ENCODE results near the gene GIMAP5.
"Not testable (repeated sequence)": the region's sequence is repeated elsewhere in the genome, so short reads cannot be mapped to it uniquely, and the experiment has no call there.

GIMAP5 gene

DNA sequence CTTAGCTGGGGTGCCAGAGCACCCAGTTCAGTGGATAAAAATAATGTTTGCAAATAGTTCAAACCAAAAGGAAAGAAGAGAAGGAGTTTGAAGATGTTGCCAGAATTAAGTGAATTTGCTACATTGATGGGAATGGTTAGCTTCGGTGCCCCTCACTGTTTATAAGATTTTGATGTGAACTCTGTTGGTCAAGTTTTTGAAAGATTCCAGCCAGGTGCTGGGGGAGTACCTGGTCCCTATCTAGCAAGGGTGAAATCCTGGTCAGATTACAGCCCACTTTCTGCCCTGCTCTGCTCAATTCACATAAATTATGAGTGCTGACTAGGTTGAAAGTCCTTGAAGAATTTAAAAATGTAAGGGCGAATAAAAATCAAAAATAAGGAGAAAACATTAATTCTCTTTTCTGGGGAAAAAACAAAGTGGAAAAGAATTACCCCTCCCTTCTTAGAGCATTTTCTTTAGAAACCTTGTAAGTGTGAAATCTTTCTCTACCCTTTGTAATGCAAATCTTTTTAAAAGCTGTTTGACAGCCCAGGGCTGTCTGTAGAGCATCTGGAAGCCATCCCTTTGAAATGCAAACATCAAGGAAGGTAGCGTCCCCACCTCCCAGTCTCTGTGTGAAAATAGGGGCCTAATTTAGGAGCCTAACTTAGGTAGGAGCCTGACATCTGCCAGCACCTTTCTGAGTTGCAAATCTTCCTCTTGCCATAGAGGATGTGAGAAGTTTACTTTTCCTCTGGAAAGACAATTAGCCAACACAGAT, 1.4 kb upstream of the GIMAP5 start:
- no peak for FAIRE-seq

DNA sequence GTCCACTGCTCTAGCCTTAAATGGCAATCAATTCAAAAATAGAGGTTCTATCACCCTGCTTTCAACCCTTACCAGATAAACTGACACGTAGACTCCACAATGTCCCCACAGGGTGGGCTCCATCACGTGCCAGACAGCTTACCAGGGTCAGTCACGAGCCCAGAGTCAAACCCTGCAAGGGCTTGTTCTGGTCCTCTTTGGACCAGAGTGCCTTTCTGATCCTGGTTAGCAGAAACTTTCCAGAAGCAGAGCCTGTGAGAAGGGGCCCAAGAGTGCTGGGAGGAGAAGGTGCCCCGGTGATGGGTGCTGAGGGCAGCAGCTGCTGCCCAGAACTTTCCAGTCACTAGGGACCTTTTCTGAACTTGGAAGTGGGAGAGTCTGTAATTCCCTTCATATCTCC, 354 bp upstream of the GIMAP5 start:
- no peak for FAIRE-seq

DNA sequence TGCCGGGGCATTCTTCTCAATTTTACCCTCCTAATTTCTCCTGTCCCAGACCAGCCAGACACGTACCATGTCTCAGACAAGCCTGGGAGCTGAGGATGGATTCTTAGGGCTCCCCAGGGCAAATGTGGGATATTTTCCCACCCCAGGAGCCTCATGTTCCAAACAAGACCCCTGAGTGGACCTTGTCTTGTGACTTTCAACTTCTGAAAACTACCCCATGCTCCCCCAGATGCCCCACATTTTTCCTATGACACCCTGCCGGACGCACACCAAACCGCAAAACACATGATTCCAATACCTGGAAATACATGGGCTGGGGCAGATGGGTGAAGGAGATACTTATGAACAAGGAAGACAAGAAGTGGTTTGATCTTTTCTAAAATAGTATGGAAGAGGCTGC, 874 bp downstream of the GIMAP5 start:
- no peak for FAIRE-seq

DNA sequence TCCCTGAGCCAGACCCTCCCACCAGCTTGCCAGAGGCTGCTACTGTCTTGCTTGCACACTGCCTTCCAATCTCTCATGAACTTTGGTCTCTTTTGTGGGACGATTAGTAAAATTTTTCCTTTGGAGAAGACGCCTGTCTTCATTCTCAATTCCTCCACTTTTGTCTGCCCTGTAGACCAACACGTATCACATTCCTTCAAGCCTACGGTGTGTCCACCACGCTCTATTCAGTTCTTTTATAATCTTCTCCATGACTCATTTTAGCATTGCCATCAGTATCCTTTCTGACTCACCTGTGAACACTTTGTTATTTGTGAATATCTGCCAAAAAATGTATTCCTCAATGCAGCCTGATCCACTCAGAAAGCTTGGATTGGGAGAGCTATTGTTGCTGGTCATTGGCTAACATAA, 1.4 kb downstream of the GIMAP5 start:
- FAIRE-seq = no peak

DNA sequence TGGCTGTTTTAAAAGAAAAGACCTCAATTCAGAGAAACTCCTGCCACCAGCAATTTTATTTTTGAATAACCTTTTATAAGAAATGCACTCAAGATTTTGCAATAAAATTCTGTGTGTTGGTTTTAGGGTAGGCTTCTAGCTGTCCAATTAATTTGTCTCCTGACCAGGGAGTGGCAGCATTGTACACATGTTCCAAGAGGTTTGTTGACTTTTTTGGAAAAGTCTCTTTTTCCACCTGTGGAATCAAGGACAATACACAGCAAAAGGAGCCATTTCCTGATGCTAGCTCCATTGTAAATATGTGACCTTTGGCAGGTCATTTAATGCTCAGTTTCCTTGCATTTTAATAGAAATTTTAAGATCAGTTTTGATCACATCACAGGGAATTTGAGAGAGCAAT, 1.8 kb downstream of the GIMAP5 start:
- FAIRE-seq = no peak

DNA sequence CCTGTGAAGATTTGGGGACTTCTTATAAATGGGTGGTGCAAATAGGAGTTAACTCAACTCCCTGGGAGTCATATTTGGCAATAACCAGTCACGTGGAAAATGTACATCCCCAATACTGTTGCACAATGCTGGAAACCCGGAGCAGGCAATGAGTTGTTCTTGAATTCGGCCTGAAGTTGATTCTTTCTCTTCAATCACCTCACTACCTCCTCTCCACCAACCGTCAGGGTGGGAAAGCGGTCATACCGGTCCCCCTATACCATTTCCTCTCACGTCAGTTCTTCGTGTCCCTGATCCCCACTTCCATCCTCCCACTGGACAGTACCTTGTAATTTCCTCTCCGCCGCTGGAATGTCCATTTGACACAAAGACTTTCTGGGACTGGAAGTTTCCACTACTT, 2.8 kb downstream of the GIMAP5 start:
- FAIRE-seq = no peak

DNA sequence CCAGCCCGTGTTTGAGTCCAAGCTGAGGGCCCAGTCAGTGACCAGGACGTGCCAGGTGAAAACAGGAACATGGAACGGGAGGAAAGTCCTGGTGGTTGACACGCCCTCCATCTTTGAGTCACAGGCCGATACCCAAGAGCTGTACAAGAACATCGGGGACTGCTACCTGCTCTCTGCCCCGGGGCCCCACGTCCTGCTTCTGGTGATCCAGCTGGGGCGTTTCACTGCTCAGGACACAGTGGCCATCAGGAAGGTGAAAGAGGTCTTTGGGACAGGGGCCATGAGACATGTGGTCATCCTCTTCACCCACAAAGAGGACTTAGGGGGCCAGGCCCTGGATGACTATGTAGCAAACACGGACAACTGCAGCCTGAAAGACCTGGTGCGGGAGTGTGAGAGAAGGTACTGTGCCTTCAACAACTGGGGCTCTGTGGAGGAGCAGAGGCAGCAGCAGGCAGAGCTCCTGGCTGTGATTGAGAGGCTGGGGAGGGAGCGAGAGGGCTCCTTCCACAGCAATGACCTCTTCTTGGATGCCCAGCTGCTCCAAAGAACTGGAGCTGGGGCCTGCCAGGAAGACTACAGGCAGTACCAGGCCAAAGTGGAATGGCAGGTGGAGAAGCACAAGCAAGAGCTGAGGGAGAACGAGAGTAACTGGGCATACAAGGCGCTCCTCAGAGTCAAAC, 5.2 kb downstream of the GIMAP5 start:
- no peak for FAIRE-seq

DNA sequence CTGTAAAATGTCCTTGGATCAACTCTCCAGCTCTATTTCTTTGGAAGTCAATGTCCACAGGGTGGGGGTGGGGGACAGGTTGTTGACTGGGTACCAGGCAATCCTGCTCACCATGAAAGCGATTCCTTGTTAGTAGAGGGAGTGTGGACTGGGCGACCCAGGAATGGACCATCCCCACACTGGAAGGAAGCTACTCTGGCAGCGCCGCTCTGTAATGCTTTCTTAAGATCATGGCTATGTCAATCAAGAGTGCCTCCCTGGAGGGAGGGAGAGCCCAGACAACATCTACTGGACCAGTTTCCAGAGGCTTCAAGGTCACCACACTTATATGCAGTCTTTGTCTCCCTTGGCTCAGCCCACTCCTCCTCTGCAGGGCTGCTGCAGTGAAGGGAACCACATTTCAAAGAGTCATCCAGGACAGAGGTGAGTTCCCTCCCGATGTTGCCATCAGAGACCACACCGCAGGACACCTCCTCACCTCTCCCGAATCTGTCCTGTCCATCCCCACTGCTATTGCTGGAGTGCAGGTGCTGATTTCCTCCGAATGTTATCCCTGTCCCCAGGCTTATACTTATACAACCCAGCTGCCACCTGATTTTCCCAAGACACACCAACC, 6.9 kb downstream of the GIMAP5 start:
- no peak for FAIRE-seq

DNA sequence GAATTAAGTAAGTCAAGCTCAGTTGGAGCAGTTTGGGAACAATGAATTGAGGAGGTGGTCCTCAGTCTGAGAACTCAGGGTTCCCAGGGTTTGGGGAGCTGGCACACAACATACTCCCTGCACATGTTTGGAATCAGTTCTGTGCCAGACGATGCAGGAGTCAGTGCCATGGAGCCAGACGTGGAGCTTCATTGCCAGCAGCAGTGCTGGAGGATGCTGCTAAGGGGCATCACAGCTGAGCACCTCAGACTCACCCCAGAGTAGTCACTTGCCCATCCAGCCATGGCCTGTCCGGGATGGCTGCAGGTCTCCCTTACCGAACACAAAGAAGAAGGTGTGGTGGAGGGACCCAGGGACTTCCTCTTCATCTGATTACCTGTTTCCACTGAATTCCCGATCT, 7.9 kb downstream of the GIMAP5 start:
- no peak for FAIRE-seq

DNA sequence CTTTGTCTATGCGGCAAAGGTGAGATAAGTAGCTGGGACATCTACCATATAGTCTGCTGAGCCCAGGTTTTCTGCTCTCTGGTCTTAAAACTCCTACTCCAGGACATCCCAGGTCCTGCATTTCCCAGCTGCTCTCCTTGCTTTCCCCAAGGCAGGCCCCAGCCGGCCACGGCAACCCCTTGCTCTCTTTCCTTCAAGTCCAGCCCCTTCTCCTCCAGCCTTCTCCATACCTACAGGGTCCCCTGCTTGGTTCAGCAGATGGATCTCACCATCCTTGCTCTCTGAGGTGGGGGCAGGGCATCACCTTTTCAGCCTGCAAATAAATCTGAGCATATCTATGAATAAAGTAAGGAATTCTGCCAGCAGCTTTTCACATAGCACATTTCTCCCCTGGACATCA, 8.7 kb downstream of the GIMAP5 start:
- FAIRE-seq = no peak

DNA sequence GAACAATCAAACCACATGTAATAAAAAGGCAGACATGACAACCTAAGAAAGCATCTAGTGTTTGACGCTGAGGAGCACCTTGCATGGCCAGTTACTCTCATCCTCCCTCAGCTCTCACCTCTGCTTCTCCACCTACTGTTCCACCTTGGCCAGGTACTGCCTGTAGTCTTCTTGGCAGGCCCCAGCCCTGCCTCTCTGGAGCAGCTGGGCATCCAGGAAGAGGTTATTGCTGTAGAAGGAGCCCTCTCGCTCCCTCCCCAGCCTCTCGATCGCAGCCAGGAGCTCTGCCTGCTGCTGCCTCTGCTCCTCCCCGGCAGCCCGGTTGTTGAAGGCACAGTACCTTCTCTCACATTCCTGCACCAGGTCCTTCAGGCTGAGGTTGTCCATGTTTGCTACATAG, 9.7 kb downstream of the GIMAP5 start:
- no peak for FAIRE-seq

DNA sequence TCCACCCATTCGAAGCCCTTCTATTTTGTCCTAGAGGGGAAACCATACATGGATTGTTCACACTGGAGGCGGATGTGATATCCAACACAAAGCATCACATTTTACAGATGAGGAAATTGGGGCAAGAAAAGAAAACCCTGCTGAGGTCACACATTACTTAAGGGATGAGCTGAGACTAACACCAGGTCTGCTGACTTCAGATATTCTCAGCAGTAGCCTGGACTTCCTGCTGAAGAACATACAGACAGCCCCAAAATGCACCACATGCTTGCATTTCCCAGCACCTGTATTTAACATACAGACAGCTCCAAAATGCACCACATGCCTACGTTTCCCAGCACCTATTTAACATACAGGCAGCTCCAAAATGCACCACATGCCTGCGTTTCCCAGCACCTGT, 11.2 kb downstream of the GIMAP5 start:
- no peak for FAIRE-seq

DNA sequence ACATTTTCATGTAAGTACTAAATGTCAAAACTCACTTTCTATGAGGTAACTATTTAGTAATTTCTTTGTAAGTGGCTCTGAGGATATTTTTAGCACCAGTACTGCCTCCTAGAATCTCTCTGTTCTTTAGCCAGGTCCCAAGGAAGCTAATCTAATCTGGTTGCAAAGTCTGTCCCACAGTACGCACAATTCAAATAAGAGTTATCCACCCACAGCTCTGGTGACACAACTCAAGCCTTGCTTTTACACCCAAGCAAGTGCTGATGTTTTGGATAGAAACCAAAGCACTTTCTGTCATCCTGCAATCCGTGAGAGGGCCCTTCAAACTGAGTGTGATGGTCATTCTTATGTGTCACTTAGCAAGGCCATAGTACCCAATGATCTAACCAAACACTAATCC, 14.5 kb downstream of the GIMAP5 start:
- FAIRE-seq = no peak

DNA sequence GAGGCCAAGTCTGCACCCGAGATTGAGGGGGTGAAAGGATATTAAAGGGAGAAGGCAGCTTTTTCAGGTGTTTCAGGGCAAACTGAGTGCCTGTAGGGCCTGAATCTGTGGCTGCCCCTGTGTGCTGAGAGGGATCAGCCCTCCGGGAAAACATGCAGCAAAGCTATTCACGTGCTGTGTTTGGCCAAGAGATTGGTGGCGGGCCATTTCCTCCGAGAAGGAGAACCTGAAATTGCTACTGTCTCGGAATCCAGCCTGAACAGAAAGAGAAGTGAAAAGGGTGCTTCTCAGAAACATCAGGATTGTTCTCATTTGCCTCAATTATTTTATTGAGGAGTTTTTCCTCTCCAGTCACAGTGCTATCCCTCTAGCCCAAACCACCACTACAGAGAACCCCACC, 16.0 kb downstream of the GIMAP5 start:
- FAIRE-seq = no peak

DNA sequence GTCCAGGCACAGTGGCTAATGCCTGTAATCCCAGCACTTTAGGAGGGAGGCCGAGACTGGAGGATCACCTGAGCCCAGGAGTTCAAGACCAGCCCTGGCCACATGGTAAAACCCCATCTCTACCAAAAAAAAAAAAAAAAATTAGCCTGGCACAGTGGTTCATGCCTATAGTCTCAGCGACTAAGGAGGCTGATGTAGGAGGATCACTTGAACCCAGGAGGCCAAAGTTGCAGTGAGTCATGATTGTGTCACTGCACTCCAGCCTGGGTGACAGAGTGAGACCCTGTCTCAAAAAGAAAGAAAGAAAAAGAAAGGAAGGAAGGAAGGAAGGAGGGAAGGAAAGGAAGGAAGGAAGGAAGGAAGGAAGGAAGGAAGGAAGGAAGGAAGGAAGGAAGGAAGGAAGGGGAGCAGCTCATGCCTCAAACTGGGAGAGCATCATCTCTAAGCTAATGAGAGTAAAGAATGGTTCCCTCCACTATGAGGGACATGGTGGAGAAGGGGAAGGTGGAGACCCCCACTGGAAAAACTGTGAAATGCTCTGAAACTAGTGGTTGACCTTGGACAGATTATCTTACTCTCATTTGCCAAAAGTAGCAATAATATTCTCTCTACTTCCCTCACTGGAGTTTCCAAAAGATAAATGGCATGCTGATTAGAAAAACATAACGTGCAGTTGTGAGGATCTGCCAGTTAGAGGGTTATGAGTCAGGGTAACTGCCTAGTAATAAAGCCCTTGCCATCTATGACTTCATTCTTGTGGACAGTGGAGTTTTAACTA, 16.8 kb downstream of the GIMAP5 start:
- no peak for FAIRE-seq

DNA sequence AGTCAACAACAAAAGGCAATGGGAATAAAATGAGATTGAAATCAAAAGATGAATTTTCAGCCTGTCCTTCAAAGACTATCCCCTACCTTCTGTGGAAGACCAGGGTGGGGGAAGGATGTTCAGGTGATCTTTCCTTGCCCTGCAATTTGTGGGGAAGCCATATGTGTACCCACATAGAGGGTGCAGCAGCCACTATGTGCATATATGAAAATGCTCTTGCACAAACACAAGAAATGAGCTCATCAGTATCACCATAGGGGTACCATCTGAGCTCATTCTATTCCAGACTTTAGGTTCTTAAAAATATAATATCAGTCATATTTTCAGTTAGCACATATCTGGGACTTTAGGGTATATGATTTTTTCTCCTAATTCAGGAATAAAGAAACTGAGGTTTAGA, 17.7 kb downstream of the GIMAP5 start:
- no peak for FAIRE-seq

DNA sequence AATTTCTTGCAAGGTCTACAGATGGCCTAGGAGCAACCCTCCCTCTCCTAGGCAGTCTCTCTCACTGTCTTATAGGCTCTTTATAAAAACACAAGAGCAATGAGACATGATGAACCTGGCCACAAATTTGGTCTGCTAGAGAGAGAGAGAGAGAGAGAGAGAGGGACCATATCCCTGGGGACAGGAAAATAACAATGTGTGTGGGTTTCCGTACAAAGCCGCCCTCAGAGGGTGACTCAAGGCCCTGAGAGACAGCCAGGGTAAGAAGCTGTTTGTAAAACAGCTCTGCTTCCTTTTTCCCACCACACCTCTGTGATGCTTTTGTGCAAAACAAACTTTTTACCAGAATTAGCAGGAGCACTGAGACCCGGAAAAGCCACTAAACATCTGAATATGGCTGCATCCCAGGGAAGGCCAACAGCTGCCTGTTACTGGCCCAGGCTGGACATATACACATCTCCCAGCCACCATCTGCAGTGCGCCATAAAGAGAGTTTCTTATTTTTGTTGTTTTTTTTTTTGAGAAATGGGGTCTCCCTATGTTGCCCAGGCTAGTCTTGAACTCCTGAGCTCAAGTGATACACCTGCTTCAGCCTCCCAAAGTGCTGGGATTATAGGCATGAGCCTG, 18.4 kb downstream of the GIMAP5 start:
- no peak for FAIRE-seq

DNA sequence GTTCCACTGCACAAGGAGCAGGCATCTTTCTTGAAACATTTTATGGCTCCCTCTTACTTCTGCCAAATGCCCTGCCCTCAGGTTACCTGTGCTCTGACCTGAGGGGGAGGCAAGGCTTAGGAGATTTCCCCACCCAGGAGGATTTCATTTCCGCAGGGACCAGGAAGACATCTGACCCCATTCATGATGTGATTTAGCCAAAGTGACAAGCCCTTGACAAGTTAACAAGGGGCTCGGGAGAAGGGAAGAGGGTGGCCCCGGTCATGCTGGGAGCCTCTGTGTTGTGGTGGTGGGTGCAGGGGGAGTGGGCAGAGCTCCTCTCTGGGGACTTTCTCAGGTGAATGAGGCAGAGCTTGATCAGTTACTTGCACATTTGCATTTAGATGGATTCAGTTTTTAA, 18.9 kb downstream of the GIMAP5 start:
- no peak for FAIRE-seq

DNA sequence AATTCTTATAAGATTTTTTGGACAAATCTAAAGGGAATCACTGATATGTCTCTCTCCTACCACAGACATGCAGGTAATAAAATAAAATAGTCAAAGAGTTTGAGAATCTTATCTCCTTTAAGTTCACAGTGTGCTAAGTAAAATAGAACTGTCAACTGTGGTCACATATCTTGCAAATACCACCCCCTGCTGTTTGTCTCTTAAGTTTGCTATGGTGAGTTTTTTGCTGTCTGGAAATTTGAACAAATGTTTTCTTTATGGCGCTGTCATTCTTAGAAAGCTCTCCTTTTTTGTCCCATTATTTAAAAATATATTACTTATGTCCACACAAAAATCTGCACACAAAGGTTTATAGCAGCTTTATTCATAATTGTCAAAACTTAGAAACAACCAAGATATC, 19.6 kb downstream of the GIMAP5 start:
- no peak for FAIRE-seq

DNA sequence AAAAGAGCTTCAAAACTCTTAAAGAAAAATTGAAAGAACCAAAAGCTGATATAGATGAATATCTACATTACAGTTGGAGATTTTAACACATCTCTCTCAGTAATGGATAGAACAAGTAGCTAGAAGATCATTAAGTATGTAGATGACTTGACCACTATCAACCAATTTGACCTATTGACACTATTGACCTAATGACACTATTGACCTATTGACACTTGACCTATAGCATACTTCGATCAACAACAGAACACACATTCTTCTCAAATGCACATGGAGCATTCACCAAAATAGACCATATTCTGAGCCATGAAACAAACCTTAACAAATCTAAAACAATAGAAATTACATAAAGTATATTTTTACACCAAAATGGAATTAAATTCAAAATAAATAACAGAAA, 22.3 kb downstream of the GIMAP5 start:
- no peak for FAIRE-seq

DNA sequence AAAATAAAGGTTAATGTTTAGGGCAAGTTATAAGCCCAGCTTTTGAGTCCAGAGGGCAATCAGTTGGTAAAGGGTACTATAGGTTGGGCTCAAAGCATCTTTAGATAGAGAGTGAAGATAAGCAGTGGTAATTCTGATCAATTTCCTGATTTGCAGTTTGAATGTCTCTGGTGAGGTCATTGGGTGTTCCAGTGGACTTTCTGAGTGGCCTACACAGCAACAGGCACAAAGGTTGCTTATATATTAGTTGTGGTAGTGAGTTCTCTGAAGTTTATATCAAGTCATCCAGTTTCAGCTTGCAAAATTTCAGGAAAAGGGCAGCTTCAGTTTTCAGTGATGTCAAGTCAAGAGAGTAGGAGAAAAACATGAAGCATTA, 29.1 kb downstream of the GIMAP5 start:
- FAIRE-seq = no peak

DNA sequence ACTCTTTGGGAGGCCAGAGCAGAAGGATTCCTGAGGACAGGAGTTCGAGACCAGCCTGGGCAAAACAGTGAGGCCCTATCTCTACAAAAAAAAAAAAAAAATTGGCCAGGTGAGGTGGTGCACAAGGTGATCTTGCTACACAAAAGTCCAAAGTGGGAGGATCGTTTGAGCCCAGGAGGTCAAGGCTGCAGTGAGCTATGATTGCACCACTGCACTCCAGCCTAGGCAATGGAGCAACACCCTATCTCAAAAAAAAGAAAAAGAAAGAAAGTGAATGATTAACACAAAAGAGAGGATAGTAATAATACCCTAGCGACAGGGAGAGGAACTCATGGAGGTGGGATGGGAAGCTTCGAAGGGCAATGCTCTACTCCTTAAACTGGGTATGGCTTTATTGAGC, 32.5 kb downstream of the GIMAP5 start:
- no peak for FAIRE-seq

DNA sequence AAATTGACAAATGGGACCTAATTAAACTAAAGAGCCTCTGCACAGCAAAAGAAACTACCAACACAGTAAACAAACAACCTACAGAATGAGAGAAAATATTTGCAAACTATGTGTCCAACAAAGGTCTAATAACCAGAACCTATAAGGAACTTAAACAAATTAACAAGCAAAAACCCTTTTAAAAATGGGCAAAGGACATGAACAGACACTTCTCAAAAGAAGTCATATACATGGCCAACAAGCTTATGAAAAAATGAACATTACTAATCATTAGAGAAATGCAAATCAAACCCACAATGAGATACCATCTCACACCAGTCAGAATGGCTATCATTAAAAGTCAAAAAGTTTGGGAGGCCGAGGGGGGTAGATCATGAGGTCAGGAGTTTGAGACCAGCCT, 36.9 kb downstream of the GIMAP5 start:
- not testable (repeated sequence) for FAIRE-seq
